Omental fat pad (tissue), 4 donors: ENCODE data around the gene LRPAP1. TPM values are rescaled to one million over a fixed set of nuclear protein-coding genes. Genes with fewer than 3 reads are reported as not detected.

Source experiments
- ATAC-seq: fragments of 150-250 bp; one replicate; pipeline ENCODE4 v1.9.1; 2016; ENCODE audit warnings: mild to moderate bottlenecking, moderate library complexity; ENCODE audit not compliant: low FRiP score
- DNase-seq: peaks from one replicate; pipeline ENCODE4 v3.0.0-alpha.2; 2019; ENCODE audit warnings: low spot score
- total RNA-seq, 4 donors: library from RNA; depleted of rRNA; stranded (reverse); fragments of >200 nt; gene quantifications; one replicate each; pipeline ENCODE4 v1.1.0, GENCODE V29; 2016
- TF ChIP-seq, protein P1 (sequence below), 3 donors: fragments of 450-650 bp; IDR thresholded peaks; one replicate each; pipeline ENCODE4 v1.5.1; 2016 to 2017; ENCODE audit warnings: antibody characterized with exemption in 3 of 3, mild to moderate bottlenecking in 3 of 3, moderate library complexity in 2 of 3

LRPAP1 gene
- total RNA-seq, 4 donors from 2014 or later, result 119 to 141 (median 127) TPM

GRCh38 chr4:3485886-3486540 lies 46.2 kb downstream of the LRPAP1 start:
- TF ChIP-seq, protein P1, sequence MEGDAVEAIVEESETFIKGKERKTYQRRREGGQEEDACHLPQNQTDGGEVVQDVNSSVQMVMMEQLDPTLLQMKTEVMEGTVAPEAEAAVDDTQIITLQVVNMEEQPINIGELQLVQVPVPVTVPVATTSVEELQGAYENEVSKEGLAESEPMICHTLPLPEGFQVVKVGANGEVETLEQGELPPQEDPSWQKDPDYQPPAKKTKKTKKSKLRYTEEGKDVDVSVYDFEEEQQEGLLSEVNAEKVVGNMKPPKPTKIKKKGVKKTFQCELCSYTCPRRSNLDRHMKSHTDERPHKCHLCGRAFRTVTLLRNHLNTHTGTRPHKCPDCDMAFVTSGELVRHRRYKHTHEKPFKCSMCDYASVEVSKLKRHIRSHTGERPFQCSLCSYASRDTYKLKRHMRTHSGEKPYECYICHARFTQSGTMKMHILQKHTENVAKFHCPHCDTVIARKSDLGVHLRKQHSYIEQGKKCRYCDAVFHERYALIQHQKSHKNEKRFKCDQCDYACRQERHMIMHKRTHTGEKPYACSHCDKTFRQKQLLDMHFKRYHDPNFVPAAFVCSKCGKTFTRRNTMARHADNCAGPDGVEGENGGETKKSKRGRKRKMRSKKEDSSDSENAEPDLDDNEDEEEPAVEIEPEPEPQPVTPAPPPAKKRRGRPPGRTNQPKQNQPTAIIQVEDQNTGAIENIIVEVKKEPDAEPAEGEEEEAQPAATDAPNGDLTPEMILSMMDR (IDR thresholded peaks at IDR 0.05), result no peak
- ATAC-seq (no peak), DNase-seq (no peak)

DNA sequence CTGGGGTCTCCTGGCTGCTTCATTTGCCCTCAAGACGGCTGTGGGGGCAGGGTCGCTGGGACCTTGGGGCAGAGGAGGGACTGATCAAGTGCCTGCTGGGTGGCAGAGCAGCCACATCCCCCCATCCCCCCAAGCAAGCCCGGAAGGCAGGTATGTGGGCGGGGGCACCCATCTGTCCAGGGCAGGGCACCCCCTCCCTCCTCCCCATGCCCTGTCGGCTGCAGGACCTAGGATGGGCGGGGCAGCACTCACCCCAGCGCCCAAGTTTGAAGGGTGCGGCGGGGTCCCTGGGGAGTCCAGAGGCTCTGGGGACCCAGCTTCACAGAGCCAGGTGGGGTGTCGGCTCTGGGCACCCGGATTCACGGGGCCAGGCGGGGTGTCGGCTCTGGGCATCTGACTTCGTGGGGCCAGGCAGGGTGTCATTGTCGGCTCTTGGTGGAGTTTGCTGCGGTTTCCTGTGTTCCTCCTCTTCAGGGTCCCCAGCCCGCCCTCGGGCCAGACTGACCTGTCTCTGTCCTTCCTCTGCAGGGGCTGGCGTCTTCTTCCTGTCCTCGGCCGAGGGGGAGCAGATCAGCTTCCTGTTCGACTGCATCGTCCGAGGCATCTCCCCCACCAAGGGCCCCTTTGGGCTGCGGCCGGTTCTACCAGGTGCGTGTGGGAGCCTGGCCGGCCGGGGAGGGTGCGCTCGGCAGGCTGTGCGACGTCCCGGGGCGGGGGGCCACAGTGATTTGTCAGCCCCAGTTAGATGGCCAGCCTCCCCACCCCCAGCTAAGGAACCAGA lies 47.0 kb downstream of the LRPAP1 start:
- TF ChIP-seq, protein P1 (IDR thresholded peaks at IDR 0.05), result no peak
- DNase-seq (no peak), ATAC-seq (no peak)

GRCh38 chr4:3484057-3484973 lies 47.9 kb downstream of the LRPAP1 start:
- TF ChIP-seq, protein P1 (IDR thresholded peaks at IDR 0.05), result no peak
- ATAC-seq (no peak), DNase-seq (no peak)

DNA sequence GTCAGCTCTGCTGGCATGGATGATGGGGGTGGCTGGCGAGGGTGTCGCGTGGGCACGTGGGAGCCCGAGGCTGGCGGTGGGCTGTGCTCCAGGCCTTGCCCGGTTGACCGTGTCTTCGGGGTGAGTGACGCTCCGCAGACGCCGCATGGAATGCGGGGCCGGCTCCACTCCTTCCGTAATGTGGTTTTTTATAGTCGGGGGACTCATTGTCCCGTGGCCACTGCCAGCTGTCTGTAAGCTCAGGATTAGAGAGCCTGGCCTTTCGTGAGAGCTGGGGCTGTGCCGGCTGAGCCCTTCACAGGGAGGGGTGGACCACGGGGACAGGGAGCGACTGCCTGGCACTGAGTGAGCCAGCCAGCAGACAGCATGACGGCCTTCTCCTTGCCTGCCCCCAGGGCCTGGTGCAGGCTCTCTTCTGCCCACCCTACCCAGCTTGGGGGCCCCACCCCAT lies 48.7 kb downstream of the LRPAP1 start:
- TF ChIP-seq, protein P1 (IDR thresholded peaks at IDR 0.05), result no peak
- no peak for DNase-seq
- ATAC-seq, result no peak

- DNase-seq, result no peak
- ATAC-seq, result no peak
- TF ChIP-seq, protein P1 (IDR thresholded peaks at IDR 0.05), result no peak
These were observed 49.5 kb downstream of the LRPAP1 start for GRCh38 chr4:3482707-3483106.

DNA sequence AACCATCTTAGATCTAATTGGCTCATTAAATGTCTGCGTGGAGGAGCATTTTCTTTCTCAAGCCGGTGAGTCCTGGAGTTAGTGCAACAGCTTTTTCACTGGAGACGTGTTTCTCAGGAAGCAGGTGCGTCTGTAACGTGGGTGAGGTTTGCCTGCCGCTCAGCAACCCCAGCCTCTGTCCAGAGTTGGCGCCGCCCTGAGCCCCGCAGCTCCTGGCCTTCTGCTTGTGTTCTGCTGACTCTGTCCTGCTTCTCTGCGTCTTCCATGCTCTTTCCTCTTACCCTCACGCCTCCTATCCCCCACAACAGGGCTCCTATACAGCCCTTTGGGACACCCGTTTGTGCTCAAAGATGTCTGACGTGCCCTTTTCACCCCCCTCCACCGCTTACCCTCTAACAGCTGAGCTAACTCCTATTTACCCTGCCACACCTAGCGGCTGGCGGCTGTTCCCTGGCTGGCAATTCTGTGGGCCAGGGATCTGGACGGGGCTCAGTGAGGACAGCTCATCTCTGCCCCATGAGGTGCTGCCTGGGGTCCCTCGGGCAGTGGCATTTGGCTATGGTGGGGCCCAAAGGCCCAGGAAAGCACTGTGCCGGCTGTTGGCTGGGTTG lies 50.3 kb downstream of the LRPAP1 start:
- no peak for DNase-seq
- TF ChIP-seq, protein P1 (IDR thresholded peaks at IDR 0.05), result no peak

More for the DNA sequence above, 50.3 kb downstream of the LRPAP1 start:
- no peak for ATAC-seq
